GM18520 (cell line): ENCODE measurements around the gene CNIH3.
"Not testable (repeated sequence)": the region's sequence is repeated elsewhere in the genome, so short reads cannot be mapped to it uniquely, and the experiment has no call there.

ENCODE experiments used
- ATAC-seq: cut with Tn5 transposase; IDR thresholded peaks from one replicate; pipeline ENCODE4 v1.9.1; 2021; ENCODE audit not compliant: unreplicated experiment

CNIH3 gene

GRCh38 chr1:224684979-224685425 is 68.9 kb downstream of the CNIH3 start:
- no peak for ATAC-seq

- ATAC-seq, result not testable (repeated sequence)
Measured at GRCh38 chr1:224686140-224686539, 70.0 kb downstream of the CNIH3 start.

- no peak for ATAC-seq
Measured at GRCh38 chr1:224687465-224687864, 71.3 kb downstream of the CNIH3 start.

GRCh38 chr1:224689374-224689773 is 73.3 kb downstream of the CNIH3 start:
- ATAC-seq, result no peak

GRCh38 chr1:224690576-224690975 is 74.5 kb downstream of the CNIH3 start:
- no peak for ATAC-seq

GRCh38 chr1:224691148-224691925 is 75.2 kb downstream of the CNIH3 start:
- no peak for ATAC-seq

- ATAC-seq, result no peak
Measured at GRCh38 chr1:224694969-224695368, 78.9 kb downstream of the CNIH3 start.

- no peak for ATAC-seq
Measured at GRCh38 chr1:224696021-224696420, 79.9 kb downstream of the CNIH3 start.

- no peak for ATAC-seq
Measured at GRCh38 chr1:224696891-224697765, 81.0 kb downstream of the CNIH3 start.

- no peak for ATAC-seq
Measured at GRCh38 chr1:224698015-224698451, 81.9 kb downstream of the CNIH3 start.

GRCh38 chr1:224700918-224701531 is 84.9 kb downstream of the CNIH3 start:
- no peak for ATAC-seq

GRCh38 chr1:224703702-224704101 is 87.6 kb downstream of the CNIH3 start:
- ATAC-seq, result no peak

- no peak for ATAC-seq
Measured at GRCh38 chr1:224704107-224704735, 88.1 kb downstream of the CNIH3 start.

- ATAC-seq, result no peak
Measured at GRCh38 chr1:224705578-224705977, 89.5 kb downstream of the CNIH3 start.

- no peak for ATAC-seq
Measured at GRCh38 chr1:224707843-224708725, 92.0 kb downstream of the CNIH3 start.

- no peak for ATAC-seq
Measured at GRCh38 chr1:224710196-224710595, 94.1 kb downstream of the CNIH3 start.

GRCh38 chr1:224711231-224711756 is 95.2 kb downstream of the CNIH3 start:
- ATAC-seq, result not testable (repeated sequence)

- no peak for ATAC-seq
Measured at GRCh38 chr1:224711876-224712275, 95.8 kb downstream of the CNIH3 start.

- no peak for ATAC-seq
Measured at GRCh38 chr1:224713228-224713627, 97.1 kb downstream of the CNIH3 start.

- ATAC-seq, result no peak
Measured at GRCh38 chr1:224714553-224714952, 98.4 kb downstream of the CNIH3 start.
